Osteoblast (primary cell): ENCODE data around the gene DNM1L. TPM values are rescaled to one million over a fixed set of nuclear protein-coding genes. Genes with fewer than 3 reads are reported as not detected.

Source experiments
- DNase-seq: peaks from one replicate; pipeline ENCODE4 v3.0.0; 2011; ENCODE audit warnings: low spot score, mixed read lengths; ENCODE audit not compliant: insufficient read length; ENCODE audit errors: missing footprints
- H2AFZ ChIP-seq: 2 replicates; pipeline ENCODE4 v1.6.0; 2011; ENCODE audit warnings: mild to moderate bottlenecking, low read length
- H3K27ac ChIP-seq: 2 replicates; pipeline ENCODE4 v1.5.1; 2011; ENCODE audit warnings: mild to moderate bottlenecking, low read depth, low read length, moderate library complexity
- H3K27me3 ChIP-seq: 2 replicates; pipeline ENCODE4 v1.6.0; 2012; ENCODE audit warnings: mild to moderate bottlenecking, control low read depth, inconsistent platforms, low read length, moderate library complexity; ENCODE audit not compliant: insufficient read depth
- H3K36me3 ChIP-seq: 2 replicates; pipeline ENCODE4 v1.5.1; 2011; ENCODE audit warnings: mild to moderate bottlenecking, low read length, control low read depth, moderate library complexity; ENCODE audit not compliant: insufficient read depth
- H3K4me1 ChIP-seq: 2 replicates; pipeline ENCODE4 v1.5.1; 2011; ENCODE audit warnings: mild to moderate bottlenecking, low read length, control low read depth, moderate library complexity; ENCODE audit not compliant: insufficient read depth
- H3K4me2 ChIP-seq: 2 replicates; pipeline ENCODE4 v1.6.0; 2011; ENCODE audit warnings: mild to moderate bottlenecking, low read length; ENCODE audit not compliant: insufficient read depth
- H3K4me3 ChIP-seq: fragments of 200-600 bp; sonication (generic); 3 replicates; pipeline ENCODE4 v1.5.1; 2012; ENCODE audit warnings: mild to moderate bottlenecking, low read length, inconsistent platforms; ENCODE audit not compliant: insufficient read depth
- H3K79me2 ChIP-seq: 2 replicates; pipeline ENCODE4 v1.6.0; 2012; ENCODE audit warnings: mild to moderate bottlenecking, low read length, control low read depth, inconsistent platforms; ENCODE audit not compliant: insufficient read depth
- H3K9me3 ChIP-seq: 2 replicates; pipeline ENCODE4 v1.5.1; 2011; ENCODE audit warnings: low read depth, low read length, control low read depth
- H4K20me1 ChIP-seq: 2 replicates; pipeline ENCODE4 v1.6.0; 2012; ENCODE audit warnings: mild to moderate bottlenecking, low read length, control low read depth; ENCODE audit not compliant: insufficient read depth
- CTCF ChIP-seq: IDR thresholded peaks from 2 replicates; pipeline ENCODE4 v1.5.1; 2011; ENCODE audit warnings: mild to moderate bottlenecking, low read depth, low read length, moderate library complexity; ENCODE audit errors: extremely low read depth
- total RNA-seq: library from RNA; depleted of rRNA; stranded (reverse); fragments of >200 nt; gene quantifications from 2 replicates; pipeline ENCODE4 v1.2.3, GENCODE V29; 2012

DNM1L gene
- total RNA-seq, 1 donor, result 74.9 TPM

- Histone ChIP-seq H3K4me2 (no peak overlapping the region), H4K20me1 (no peaks in the 10 kb centered on the region), H3K36me3 (no peaks in the 10 kb centered on the region), H2AFZ (no peak overlapping the region), H3K27me3 (no peaks in the 10 kb centered on the region), H3K27ac (no peak overlapping the region), H3K79me2 (no peaks in the 10 kb centered on the region), H3K9me3 (no peaks in the 10 kb centered on the region), H3K4me1 (no peaks in the 10 kb centered on the region), H3K4me3 (no peak overlapping the region)
- no peak for DNase-seq
- TF ChIP-seq CTCF, result no peak
These were observed 106.5 kb downstream of the DNM1L start for GRCh38 chr12:32785557-32785956.

DNA sequence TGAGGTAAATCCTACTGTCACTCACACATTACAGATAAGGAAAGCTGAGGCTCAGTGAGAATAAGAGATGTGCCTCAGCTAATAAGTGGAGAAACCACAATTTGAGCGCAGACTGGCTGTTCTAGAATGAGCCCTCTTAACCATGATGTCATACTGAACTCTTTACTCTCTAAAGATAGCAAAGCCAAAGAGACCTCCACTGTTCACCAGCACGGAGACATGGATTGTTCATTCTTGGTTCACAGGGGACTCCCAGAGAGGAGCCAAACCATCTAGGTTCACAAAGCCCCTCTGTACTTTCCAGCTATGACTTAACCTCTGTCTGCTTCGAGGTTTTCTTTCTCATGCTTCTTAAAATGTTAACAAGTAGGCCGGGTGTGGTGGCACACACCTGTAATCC lies 109.3 kb downstream of the DNM1L start:
- no peak for TF ChIP-seq CTCF
- Histone ChIP-seq H3K36me3 (no peaks in the 10 kb centered on the region), H2AFZ (no peak overlapping the region), H3K79me2 (no peaks in the 10 kb centered on the region), H4K20me1 (no peaks in the 10 kb centered on the region), H3K4me3 (no peak overlapping the region), H3K27me3 (no peaks in the 10 kb centered on the region), H3K4me1 (no peaks in the 10 kb centered on the region), H3K9me3 (no peaks in the 10 kb centered on the region), H3K4me2 (no peak overlapping the region), H3K27ac (no peak overlapping the region)
- no peak for DNase-seq

DNA sequence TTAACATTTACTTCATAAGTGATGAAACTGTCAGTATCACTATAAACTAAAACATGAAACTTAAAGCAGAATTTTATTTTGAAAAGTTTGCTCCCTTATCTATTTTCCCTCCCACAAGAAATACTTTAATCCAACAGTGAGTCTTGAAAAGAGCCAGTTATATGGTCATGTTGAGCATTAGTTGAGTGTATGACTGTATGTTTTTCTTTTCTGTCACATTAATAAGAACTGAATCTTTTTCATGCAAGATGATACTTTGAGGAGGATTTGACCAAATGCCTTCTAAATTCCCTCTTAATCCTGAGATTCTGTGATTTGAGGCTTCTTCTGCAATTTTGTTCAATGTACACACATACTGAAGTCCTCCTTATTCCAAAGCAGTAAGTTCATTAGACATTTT lies 110.3 kb downstream of the DNM1L start:
- Histone ChIP-seq H3K9me3 (no peaks in the 10 kb centered on the region), H2AFZ (no peak overlapping the region), H3K36me3 (no peaks in the 10 kb centered on the region), H3K27ac (no peak overlapping the region), H3K4me1 (no peaks in the 10 kb centered on the region), H4K20me1 (no peaks in the 10 kb centered on the region), H3K27me3 (no peaks in the 10 kb centered on the region), H3K79me2 (no peaks in the 10 kb centered on the region), H3K4me2 (no peak overlapping the region), H3K4me3 (no peak overlapping the region)
- no peak for TF ChIP-seq CTCF
- peak; percentile 59 for DNase-seq

- no peak overlapping the region for H3K4me2 ChIP-seq
- H2AFZ ChIP-seq, result no peak overlapping the region
- no peak for DNase-seq
- no peak overlapping the region for H3K4me3 ChIP-seq
- H3K79me2 ChIP-seq, result no peaks in the 10 kb centered on the region
- H3K4me1 ChIP-seq, result no peaks in the 10 kb centered on the region
- TF ChIP-seq CTCF, result no peak
- H3K36me3 ChIP-seq, result no peaks in the 10 kb centered on the region
- H3K27ac ChIP-seq, result no peak overlapping the region
- H4K20me1 ChIP-seq, result no peaks in the 10 kb centered on the region
- H3K9me3 ChIP-seq, result no peaks in the 10 kb centered on the region
- H3K27me3 ChIP-seq, result no peaks in the 10 kb centered on the region
These were observed 110.8 kb downstream of the DNM1L start for GRCh38 chr12:32789916-32790315.
